Gastroesophageal sphincter (tissue), 4 donors: ENCODE measurements around the gene ADGRF1. TPM values are rescaled to one million over a fixed set of nuclear protein-coding genes. Genes with fewer than 3 reads are reported as not detected.

Experiments used
- ATAC-seq: fragments of 150-250 bp; one replicate; pipeline ENCODE4 v1.9.1; 2016; ENCODE audit warnings: mild to moderate bottlenecking, moderate library complexity
- H3K27ac ChIP-seq, 4 donors: fragments of 200-600 bp; sonication (generic) in 3 of 4; 1 replicate in 3 of 4; 2 replicates in 1 of 4; pipeline ENCODE4 v1.5.1; 2016 to 2019
- H3K27me3 ChIP-seq: fragments of 200-600 bp; sonication (generic); one replicate; pipeline ENCODE4 v1.5.1; 2019
- H3K36me3 ChIP-seq, 2 donors: fragments of 200-600 bp; sonication (generic); one replicate each; pipeline ENCODE4 v1.5.1; 2019; ENCODE audit warnings: control low read depth in 1 of 2
- H3K4me1 ChIP-seq, 3 donors: fragments of 200-600 bp; sonication (generic); 1 replicate in 2 of 3; 2 replicates in 1 of 3; pipeline ENCODE4 v1.5.1; 2016 to 2019; ENCODE audit warnings: control low read depth in 2 of 3
- H3K4me3 ChIP-seq, 2 donors: fragments of 200-600 bp; sonication (generic); one replicate each; pipeline ENCODE4 v1.5.1; 2019; ENCODE audit warnings: mild to moderate bottlenecking in 1 of 2, moderate library complexity in 1 of 2
- H3K9me3 ChIP-seq, 3 donors: fragments of 200-600 bp; sonication (generic); one replicate each; pipeline ENCODE4 v1.5.1; 2017 to 2019; ENCODE audit warnings: control low read depth in 2 of 3
- EP300 ChIP-seq: sonication (generic); formaldehyde crosslinking; IDR thresholded peaks from one replicate; pipeline ENCODE4 v1.6.1; 2017; ENCODE audit warnings: antibody characterized with exemption, mild to moderate bottlenecking
- POLR2A ChIP-seq, 2 donors: fragments of 450-650 bp; IDR thresholded peaks; one replicate each; pipeline ENCODE4 v1.6.1; 2017; ENCODE audit warnings: antibody characterized with exemption in 2 of 2, mild to moderate bottlenecking in 2 of 2, moderate library complexity in 1 of 2
- POLR2AphosphoS5 ChIP-seq: sonication (generic); formaldehyde crosslinking; IDR thresholded peaks from one replicate; pipeline ENCODE4 v1.6.1; 2017; ENCODE audit warnings: antibody characterized with exemption
- WGBS, 2 donors: methylation state at CpG; one replicate each; pipeline ENCODE4 v1.1.5; 2018; ENCODE audit warnings: low coverage in 1 of 2; 5-methylcytosine and 5-hydroxymethylcytosine counted together
- total RNA-seq, 4 donors: library from RNA; depleted of rRNA; stranded (reverse); fragments of >200 nt; gene quantifications; one replicate each; pipeline ENCODE4 v1.1.0, GENCODE V29; 2016
- TF ChIP-seq, protein P1 (sequence below), 4 experiments: fragments of 200-600 bp in 2 of 4; fragments of 450-650 bp in 2 of 4; sonication (generic) in 1 of 4; IDR thresholded peaks; one replicate each; pipeline ENCODE4 v1.5.1; 2017 to 2019; ENCODE audit warnings: antibody characterized with exemption in 4 of 4, mild to moderate bottlenecking in 2 of 4, moderate library complexity in 2 of 4

Gene ADGRF1
- total RNA-seq, 4 donors from 2014 or later = 1.8 TPM; not detected in 3

DNA sequence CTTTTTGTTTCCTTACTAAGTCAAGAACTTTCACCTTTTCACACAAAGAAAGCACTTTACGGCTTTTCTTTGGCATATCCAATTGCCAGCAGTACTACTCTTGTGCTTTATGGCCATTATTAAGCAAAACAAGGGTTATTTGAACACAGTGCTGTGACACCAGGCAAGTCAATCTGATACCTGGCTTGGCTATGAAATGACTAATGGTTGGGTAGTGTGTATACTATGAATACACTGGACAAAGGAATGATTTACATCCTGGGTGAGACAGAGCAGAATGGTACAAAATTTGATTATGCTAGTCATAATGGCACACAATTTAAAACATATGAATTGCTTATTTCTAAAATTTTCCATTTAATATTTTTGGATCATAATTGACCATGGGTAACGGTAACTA is 22.1 kb upstream of the ADGRF1 start:
- H3K27me3 ChIP-seq = no peaks in the 10 kb centered on the region
- no peaks in the 10 kb centered on the region for H3K36me3 ChIP-seq
- ATAC-seq = no peak
- TF ChIP-seq POLR2A (IDR thresholded peaks at IDR 0.05) (no peak), EP300 (no peak), POLR2AphosphoS5 (no peak)
- TF ChIP-seq, protein P1, sequence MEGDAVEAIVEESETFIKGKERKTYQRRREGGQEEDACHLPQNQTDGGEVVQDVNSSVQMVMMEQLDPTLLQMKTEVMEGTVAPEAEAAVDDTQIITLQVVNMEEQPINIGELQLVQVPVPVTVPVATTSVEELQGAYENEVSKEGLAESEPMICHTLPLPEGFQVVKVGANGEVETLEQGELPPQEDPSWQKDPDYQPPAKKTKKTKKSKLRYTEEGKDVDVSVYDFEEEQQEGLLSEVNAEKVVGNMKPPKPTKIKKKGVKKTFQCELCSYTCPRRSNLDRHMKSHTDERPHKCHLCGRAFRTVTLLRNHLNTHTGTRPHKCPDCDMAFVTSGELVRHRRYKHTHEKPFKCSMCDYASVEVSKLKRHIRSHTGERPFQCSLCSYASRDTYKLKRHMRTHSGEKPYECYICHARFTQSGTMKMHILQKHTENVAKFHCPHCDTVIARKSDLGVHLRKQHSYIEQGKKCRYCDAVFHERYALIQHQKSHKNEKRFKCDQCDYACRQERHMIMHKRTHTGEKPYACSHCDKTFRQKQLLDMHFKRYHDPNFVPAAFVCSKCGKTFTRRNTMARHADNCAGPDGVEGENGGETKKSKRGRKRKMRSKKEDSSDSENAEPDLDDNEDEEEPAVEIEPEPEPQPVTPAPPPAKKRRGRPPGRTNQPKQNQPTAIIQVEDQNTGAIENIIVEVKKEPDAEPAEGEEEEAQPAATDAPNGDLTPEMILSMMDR (IDR thresholded peaks at IDR 0.05) = no peak
- 92 to 97% methylated on average over 2 of the region's 2 CpGs for WGBS, 2 donors
- H3K27ac ChIP-seq = no peak overlapping the region
- H3K4me1 ChIP-seq = peaks cover 0 to 13% (median 6%) of the 10 kb centered on the region in 3 donors
- H3K4me3 ChIP-seq = no peak overlapping the region
- no peaks in the 10 kb centered on the region for H3K9me3 ChIP-seq

DNA sequence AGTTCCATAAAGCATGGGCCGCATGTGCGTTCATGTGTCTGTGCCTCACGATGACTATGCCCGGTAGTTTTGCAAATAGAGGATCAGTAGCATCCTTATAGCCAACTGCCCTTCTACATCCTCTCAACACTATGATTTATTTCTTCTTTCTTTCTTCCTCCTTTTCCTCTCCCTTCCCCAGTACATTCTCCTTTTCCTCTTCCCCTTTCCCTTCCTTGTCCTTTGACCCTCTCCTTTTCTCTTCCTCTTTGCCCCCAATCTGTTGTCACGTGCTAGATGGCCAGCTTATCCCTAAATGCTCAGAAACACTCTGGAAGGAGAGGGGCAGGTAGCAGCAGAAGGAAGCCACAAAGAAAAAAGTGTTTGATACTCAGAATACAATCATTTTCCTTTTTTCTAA is 20.2 kb upstream of the ADGRF1 start:
- Histone ChIP-seq H3K9me3 (no peaks in the 10 kb centered on the region), H3K4me3 (no peak overlapping the region), H3K27me3 (no peaks in the 10 kb centered on the region), H3K4me1 (peaks cover 0 to 13% (median 6%) of the 10 kb centered on the region in 3 donors), H3K36me3 (no peaks in the 10 kb centered on the region), H3K27ac (no peak overlapping the region)
- ATAC-seq = no peak
- TF ChIP-seq POLR2AphosphoS5 (no peak), EP300 (no peak), POLR2A (IDR thresholded peaks at IDR 0.05) (no peak)
- TF ChIP-seq, protein P1 (IDR thresholded peaks at IDR 0.05) = no peak
- 77 to 78% methylated on average over 5 of the region's 5 CpGs for WGBS, 2 donors

DNA sequence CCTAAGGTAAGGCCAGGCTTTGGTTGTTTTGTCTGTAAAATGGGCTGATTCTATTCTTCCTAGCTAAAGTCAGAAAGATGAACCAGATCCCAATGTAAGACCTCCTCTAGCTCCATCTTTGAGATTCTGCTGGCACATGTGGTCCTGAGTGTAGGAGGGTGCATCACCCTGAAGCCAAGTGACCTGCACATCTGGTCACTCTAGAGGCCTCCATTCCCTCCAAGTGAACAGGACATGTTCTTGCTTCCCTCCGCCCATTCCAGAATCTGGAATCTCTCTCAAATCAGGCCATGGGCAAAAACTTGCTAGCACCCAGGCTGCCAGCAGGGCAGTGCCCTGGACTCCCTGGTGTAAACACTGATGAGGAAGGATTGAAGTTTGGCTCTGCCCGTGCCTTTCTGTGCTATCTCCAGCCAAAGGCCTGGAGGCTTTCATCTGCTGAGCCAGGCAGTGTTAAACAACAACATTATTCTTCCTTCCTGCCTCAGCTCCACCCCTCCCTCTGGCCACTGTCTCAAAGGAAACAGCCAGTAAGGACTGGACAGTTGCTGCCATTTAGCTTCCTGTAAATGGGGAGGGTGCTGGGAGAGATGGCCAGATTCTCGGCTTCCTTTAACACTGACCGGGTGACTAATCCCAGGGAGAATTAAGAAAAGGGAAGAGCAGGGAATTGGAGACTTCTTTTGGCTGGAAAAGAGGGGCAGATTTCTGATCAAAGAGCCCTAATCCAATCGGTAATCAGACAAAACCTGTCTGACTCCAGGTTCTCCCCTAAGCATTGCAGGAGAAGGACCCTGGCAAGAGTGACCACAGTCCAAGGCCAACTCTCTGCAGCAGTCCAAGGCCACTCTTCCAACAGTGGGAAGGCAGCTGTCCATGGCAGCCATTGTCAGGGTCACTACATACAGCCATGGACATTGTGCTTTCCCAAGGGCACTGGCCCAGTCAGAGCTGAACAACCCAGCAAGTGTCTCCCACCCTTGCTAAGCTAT is 19.5 kb upstream of the ADGRF1 start:
- peak; percentile 70 for ATAC-seq
- peak; percentile 71 for TF ChIP-seq POLR2AphosphoS5
- no peak for TF ChIP-seq POLR2A (IDR thresholded peaks at IDR 0.05)
- H3K27ac ChIP-seq = peak overlapping the region in 2 of 4 donors; percentile 4 to 17
- 40 to 50% methylated on average over 1 to 3 of the region's 5 CpGs for WGBS, 2 donors
- H3K9me3 ChIP-seq = no peaks in the 10 kb centered on the region
- no peak overlapping the region for H3K4me3 ChIP-seq
- no peaks in the 10 kb centered on the region for H3K36me3 ChIP-seq
- peaks cover 0 to 13% (median 6%) of the 10 kb centered on the region in 3 donors for H3K4me1 ChIP-seq
- no peaks in the 10 kb centered on the region for H3K27me3 ChIP-seq

DNA sequence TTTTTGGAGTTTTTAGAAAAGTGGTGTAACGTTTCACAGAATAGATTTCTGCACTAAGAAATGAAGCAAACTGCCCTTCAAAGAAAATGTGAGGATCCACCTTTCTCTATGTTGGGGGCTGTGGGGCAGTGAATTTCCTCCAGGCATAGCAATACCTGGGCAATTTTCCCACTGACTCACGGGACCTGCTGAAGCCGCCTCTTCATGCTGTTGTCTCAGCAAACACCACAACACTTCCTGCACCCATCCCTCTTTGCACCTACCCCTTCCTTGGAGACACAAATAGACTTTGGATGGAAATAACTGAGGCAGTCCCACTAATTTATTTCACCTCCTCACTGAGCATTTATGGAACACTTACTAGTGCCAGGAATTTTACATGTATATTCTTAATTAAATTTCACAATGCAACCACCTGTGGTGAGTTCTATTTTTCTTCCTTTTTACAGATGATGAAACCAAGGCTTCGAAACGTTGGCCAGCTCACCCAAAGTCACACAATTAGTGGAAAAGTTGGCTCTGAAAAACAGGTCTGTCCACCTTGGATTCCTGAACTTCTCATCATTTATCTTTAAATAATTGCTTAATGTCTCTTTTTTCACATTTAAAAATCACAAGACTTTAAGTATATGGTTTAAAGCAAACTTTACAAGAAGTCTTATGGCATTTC is 17.2 kb upstream of the ADGRF1 start:
- Histone ChIP-seq H3K9me3 (no peaks in the 10 kb centered on the region), H3K36me3 (no peaks in the 10 kb centered on the region), H3K4me3 (no peak overlapping the region), H3K4me1 (peaks cover 0 to 13% (median 6%) of the 10 kb centered on the region in 3 donors), H3K27me3 (no peaks in the 10 kb centered on the region), H3K27ac (no peak overlapping the region)
- ATAC-seq = no peak
- TF ChIP-seq EP300 (no peak), POLR2AphosphoS5 (no peak), POLR2A (IDR thresholded peaks at IDR 0.05) (no peak)
- TF ChIP-seq, protein P1 (IDR thresholded peaks at IDR 0.05) = no peak
- 65 to 84% methylated on average over 5 of the region's 5 CpGs for WGBS, 2 donors

DNA sequence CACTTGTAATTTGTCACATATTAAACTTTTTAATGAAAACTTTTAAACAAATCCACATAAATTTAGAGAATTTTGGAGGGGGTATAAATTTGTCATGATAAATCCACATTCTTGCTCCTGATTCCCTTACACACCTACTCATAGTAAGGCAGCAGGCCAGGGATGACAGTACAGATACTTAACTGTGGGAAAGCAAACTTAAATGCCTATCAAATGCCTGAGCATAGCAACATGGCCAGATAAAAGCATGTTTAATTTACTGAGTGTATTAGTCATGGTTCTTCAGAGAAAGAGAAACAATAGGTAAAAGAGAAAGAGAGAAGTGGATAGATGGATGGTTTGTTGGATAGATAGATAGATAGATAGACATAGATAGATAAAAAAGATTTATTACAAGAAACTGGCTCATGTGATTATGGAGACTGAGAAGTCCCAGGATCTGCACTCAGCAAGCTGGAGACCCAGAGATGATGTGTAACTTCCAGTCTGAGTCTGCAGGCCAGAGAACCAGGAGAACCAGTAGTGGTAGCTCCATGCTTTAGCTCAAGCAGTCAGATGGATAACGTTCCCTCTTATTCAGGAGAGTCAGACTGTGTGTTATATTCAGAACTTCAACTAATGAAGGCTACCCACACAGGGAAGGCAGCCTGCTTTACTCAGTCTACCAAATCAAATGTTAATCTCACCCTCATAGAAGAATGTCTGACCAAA is 15.9 kb upstream of the ADGRF1 start:
- Histone ChIP-seq H3K4me3 (no peak overlapping the region), H3K27me3 (no peaks in the 10 kb centered on the region), H3K9me3 (no peaks in the 10 kb centered on the region), H3K4me1 (peaks cover 0 to 13% (median 6%) of the 10 kb centered on the region in 3 donors), H3K36me3 (no peaks in the 10 kb centered on the region), H3K27ac (no peak overlapping the region)
- TF ChIP-seq EP300 (no peak), POLR2AphosphoS5 (no peak), POLR2A (IDR thresholded peaks at IDR 0.05) (no peak)
- TF ChIP-seq, protein P1 (IDR thresholded peaks at IDR 0.05) = no peak
- ATAC-seq = no peak
- WGBS, 2 donors = 86 to 100% methylated on average over 1 of the region's 1 CpG
